Cardiac muscle cell (in vitro differentiated cells and primary cell): ENCODE results near the gene PTPMT1. TPM values are rescaled to one million over a fixed set of nuclear protein-coding genes. Genes with fewer than 3 reads are reported as not detected.

Experiments used
- DNase-seq, 2 donors: peaks; one replicate each; pipeline versions ENCODE4 v3.0.0 to v3.0.0-alpha.2; 2010 to 2017; ENCODE audit warnings: low read depth in 1 of 2, low spot score in 1 of 2
- H3K27ac ChIP-seq: fragments of 200-600 bp; sonication (generic); 2 replicates; pipeline ENCODE4 v1.5.1; 2016
- H3K27me3 ChIP-seq: fragments of 200-600 bp; sonication (generic); 2 replicates; pipeline ENCODE4 v1.6.0; 2016; ENCODE audit warnings: control low read depth
- H3K36me3 ChIP-seq: fragments of 200-600 bp; sonication (generic); 2 replicates; pipeline ENCODE4 v1.5.1; 2016; ENCODE audit warnings: control low read depth
- H3K4me1 ChIP-seq: fragments of 200-600 bp; sonication (generic); 2 replicates; pipeline ENCODE4 v1.8.1; 2017; ENCODE audit warnings: low read depth, mild to moderate bottlenecking, mixed run types
- H3K4me3 ChIP-seq: fragments of 200-600 bp; sonication (generic); 2 replicates; pipeline ENCODE4 v1.5.1; 2016; ENCODE audit warnings: mild to moderate bottlenecking
- H3K9me3 ChIP-seq: fragments of 200-600 bp; sonication (generic); 2 replicates; pipeline ENCODE4 v1.5.1; 2017; ENCODE audit warnings: low read depth, mild to moderate bottlenecking, control low read depth
- CTCF ChIP-seq: IDR thresholded peaks from 2 replicates; pipeline ENCODE4 v1.5.1; 2012; ENCODE audit warnings: low read depth, mild to moderate bottlenecking, low read length
- polyA plus RNA-seq: library from polyadenylated mRNA; unstranded; fragments of >200 nt; fragmentation: Nextera tagmentation; extraction: Ambion mirVana; gene quantifications from 2 replicates; pipeline ENCODE4 v1.2.1, GENCODE V29; 2016
- total RNA-seq: library from RNA; depleted of rRNA; stranded (reverse); fragments of >200 nt; gene quantifications from 2 replicates; pipeline ENCODE4 v1.2.3, GENCODE V29; 2016

The PTPMT1 gene
- total and polyA plus RNA-seq, 2 experiments from 2014 or later, result 123 to 246 TPM

GRCh38 chr11:47587039-47587716 lies 21.8 kb downstream of the PTPMT1 start:
- no peak overlapping the region for H3K27ac ChIP-seq

GRCh38 chr11:47587723-47588326 lies 22.4 kb downstream of the PTPMT1 start:
- no peaks in the 10 kb centered on the region for H3K27me3 ChIP-seq
- no peak for TF ChIP-seq CTCF
- H3K4me1 ChIP-seq, result no peaks in the 10 kb centered on the region
- H3K27ac ChIP-seq, result no peak overlapping the region
- no peak overlapping the region for H3K4me3 ChIP-seq
- H3K9me3 ChIP-seq, result no peaks in the 10 kb centered on the region
- peaks cover 16% of the 10 kb centered on the region for H3K36me3 ChIP-seq
- no peak for DNase-seq

More at GRCh38 chr11:47587039-47587716, 21.8 kb downstream of the PTPMT1 start:
- DNase-seq, result peak in 1 of 2 donors; percentile 29
- no peak overlapping the region for H3K4me3 ChIP-seq
- no peaks in the 10 kb centered on the region for H3K4me1 ChIP-seq
- no peaks in the 10 kb centered on the region for H3K9me3 ChIP-seq
- H3K36me3 ChIP-seq, result peaks cover 23% of the 10 kb centered on the region
- no peak for TF ChIP-seq CTCF
- no peaks in the 10 kb centered on the region for H3K27me3 ChIP-seq

GRCh38 chr11:47589118-47589517 lies 23.7 kb downstream of the PTPMT1 start:
- no peak overlapping the region for H3K4me3 ChIP-seq
- H3K27ac ChIP-seq, result no peak overlapping the region
- H3K9me3 ChIP-seq, result no peaks in the 10 kb centered on the region
- no peak for DNase-seq
- no peak for TF ChIP-seq CTCF
- no peaks in the 10 kb centered on the region for H3K27me3 ChIP-seq
- H3K4me1 ChIP-seq, result no peaks in the 10 kb centered on the region
- peaks cover 5% of the 10 kb centered on the region for H3K36me3 ChIP-seq

- no peak for TF ChIP-seq CTCF
- peak in 1 of 2 donors; percentile 46 for DNase-seq
- Histone ChIP-seq H3K9me3 (no peaks in the 10 kb centered on the region), H3K36me3 (peaks cover 5% of the 10 kb centered on the region), H3K4me3 (no peak overlapping the region), H3K27me3 (no peaks in the 10 kb centered on the region), H3K4me1 (peaks cover 3% of the 10 kb centered on the region), H3K27ac (no peak overlapping the region)
Observed at GRCh38 chr11:47589584-47589976, 24.2 kb downstream of the PTPMT1 start.

- no peaks in the 10 kb centered on the region for H3K9me3 ChIP-seq
- no peak overlapping the region for H3K27ac ChIP-seq
- no peaks in the 10 kb centered on the region for H3K36me3 ChIP-seq
- TF ChIP-seq CTCF, result no peak
- peaks cover 9% of the 10 kb centered on the region for H3K4me1 ChIP-seq
- peak in 1 of 2 donors; percentile 49 for DNase-seq
- H3K4me3 ChIP-seq, result no peak overlapping the region
- H3K27me3 ChIP-seq, result no peaks in the 10 kb centered on the region
Observed at GRCh38 chr11:47589977-47590861, 24.8 kb downstream of the PTPMT1 start.
